ENCODE measurements around the gene PPDPF.

- TF ChIP-seq CTCF (IDR thresholded peaks at IDR 0.05) (no peak), POLR2A (IDR thresholded peaks at IDR 0.05) (no peak)
Observed at GRCh38 chr20:63533388-63533787, 12.8 kb downstream of the PPDPF start.
